HG03442 (cell line): ENCODE results near the gene DAD1.
A peak's percentile ranks its signal among the peaks of the same experiment; 100 is the strongest.
"Not testable (repeated sequence)": the region's sequence is repeated elsewhere in the genome, so short reads cannot be mapped to it uniquely, and the experiment has no call there.

Experiments
- ATAC-seq: cut with Tn5 transposase; IDR thresholded peaks from one replicate; pipeline ENCODE4 v1.9.1; 2021; ENCODE audit warnings: mild to moderate bottlenecking, moderate library complexity; ENCODE audit not compliant: unreplicated experiment

Gene DAD1

DNA sequence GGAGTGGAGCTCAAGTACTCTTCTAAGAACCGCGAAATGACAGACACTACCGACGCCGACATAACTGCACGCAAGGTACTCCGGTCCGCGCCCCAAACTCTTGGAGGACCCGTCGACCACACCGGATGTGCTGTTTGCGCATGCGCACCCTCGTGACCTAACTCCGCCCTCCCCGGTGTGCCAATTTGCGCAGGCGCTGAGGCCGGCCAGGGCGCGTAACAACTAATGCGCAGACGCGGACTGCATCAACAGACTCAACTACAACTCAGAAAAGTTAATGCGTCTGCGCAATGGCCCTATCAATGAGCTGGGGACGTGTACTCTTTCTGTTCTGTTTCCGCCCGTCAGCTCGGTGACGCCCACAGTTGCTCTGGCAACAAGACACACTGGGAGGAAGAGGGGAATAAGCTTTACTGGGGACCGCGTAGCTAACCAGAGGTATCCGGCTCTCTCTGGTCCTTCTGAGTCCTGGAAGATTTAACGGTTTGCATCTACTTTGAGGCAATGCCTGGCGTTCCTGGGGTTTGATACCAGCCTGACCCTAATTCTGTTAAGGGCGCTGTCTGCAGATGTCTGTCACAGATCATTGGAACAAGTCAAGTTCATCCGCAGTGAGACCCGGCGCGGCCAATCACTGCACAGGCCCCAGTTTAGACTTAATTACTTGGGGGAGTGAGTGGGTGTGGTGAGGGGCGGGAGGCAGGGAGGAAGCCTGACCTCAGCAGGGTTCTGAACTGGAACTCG, at the start of gene DAD1:
Gene DAD1, minus strand, starts transcription at position 129 of the 744 bp plus-strand sequence. Its CDS starts 67 bp downstream, at position 62.
- peak; percentile 91 for ATAC-seq

GRCh38 chr14:22635980-22636379, 47.0 kb upstream of the DAD1 start:
- not testable (repeated sequence) for ATAC-seq

GRCh38 chr14:22634233-22634900, 45.3 kb upstream of the DAD1 start:
- no peak for ATAC-seq

DNA sequence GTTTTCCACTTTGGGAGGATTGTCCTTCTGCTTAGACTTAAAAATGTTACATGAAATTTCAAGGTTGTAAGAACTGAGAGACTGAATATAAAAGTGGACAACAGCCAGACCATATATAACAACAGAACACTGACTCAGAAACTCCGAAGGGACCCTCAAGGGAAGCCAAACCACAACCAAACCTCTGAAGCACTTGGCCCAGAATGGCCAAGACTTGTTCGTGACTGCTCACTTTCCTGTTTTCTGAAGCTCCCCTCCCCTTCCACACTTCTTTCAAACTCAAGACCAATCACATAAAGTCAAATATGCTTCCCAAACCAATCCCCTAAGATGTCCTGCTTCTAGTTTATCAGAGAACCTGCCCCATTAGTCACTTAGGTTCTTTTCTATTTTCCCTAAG, 41.5 kb upstream of the DAD1 start:
- no peak for ATAC-seq

DNA sequence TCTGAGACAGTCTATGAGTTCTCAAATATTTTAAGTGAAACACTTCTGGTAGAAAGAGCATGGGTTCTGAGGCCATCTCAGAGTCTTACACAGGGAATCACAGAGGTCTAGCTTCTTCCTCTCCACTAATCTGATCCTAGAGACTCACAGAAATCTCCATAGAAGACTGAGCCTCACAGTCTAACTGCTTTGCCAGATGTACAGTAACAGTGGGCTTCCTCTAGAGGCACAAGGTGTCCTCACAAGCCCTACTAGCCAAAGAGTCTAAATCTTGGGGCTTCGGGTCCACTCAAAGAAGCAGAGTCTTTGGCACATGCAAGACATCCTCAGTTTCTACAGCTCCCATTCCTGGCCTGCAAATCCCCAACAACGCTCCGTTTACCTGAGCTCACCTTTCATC, 41.0 kb upstream of the DAD1 start:
- no peak for ATAC-seq

- ATAC-seq, result no peak
These were observed 40.3 kb upstream of the DAD1 start for GRCh38 chr14:22629361-22629760.

DNA sequence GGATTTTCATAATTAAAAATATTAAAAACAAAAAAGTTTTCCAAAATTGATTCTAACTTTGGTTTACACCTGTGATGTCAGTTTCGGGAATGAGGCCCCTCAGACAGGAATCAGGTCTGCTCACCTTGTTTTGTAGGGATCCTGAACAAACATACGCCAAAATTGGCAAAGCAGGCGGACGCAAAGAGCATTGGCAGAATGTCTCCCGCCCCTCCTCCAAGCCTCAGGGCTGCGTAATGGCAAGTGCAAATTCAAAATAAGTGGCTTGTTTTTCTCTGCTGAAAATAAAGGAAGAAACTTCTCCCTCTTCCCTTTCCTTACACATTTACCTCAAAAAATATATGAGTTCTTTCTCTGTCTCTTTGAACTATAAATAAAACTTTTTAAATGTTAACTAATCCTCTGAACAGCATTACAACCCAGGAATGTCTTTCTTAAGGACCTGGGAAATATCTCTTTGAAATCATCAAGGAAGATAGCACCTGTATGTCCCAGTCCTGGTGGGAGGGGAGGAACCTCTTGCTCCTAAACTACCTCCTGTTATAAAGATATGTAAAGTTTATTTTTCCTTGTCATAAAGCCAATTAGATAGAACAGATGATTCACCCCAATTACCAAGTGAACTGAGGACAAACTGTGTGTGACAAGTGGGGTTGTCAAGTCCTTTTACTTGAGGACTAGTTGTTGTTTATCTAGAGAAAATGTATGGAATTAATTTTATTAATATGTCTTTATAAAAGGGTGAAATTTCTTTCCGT, 38.7 kb upstream of the DAD1 start:
- ATAC-seq, result no peak

DNA sequence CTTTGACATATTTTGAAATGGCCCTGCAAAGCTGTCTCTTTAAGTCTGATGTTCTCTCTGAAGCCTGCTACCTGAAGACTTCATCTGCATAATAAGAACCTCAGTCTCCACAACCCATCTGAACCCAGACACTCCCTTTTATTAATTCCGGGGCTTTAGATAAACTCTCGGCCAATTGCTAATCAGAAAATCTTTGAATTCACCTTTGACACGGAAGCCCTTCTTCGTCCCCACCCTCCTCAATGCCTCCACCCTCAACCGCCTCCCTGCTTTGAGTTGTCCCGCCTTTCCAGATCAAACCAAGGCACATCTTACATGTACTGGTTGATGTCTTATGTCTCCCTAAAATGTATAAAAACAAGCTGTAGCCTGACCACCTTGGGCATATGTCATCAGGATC, 37.6 kb upstream of the DAD1 start:
- ATAC-seq, result no peak

GRCh38 chr14:22623047-22623446, 34.0 kb upstream of the DAD1 start:
- ATAC-seq, result no peak

- no peak for ATAC-seq
These were observed 33.2 kb upstream of the DAD1 start for GRCh38 chr14:22622255-22622654.

DNA sequence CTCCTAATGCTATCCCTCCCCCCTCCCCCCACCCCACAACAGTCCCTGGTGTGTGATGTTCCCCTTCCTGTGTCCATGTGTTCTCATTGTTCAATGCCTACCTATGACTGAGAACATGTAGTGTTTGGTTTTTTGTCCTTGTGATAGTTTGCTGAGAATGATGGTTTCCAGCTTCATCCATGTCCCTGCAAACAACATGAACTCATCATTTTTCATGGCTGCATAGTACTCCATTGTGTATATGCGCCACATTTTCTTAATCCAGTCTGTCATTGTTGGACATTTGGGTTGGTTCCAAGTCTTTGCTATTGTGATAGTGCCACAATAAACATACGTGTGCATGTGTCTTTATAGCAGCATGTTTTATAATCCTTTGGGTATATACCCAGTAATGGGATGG, 26.7 kb upstream of the DAD1 start:
- not testable (repeated sequence) for ATAC-seq

- ATAC-seq, result no peak
These were observed 25.3 kb upstream of the DAD1 start for GRCh38 chr14:22614240-22614799.

- ATAC-seq, result no peak
These were observed 24.8 kb upstream of the DAD1 start for GRCh38 chr14:22613736-22614239.

- ATAC-seq, result no peak
These were observed 24.2 kb upstream of the DAD1 start for GRCh38 chr14:22613106-22613695.

DNA sequence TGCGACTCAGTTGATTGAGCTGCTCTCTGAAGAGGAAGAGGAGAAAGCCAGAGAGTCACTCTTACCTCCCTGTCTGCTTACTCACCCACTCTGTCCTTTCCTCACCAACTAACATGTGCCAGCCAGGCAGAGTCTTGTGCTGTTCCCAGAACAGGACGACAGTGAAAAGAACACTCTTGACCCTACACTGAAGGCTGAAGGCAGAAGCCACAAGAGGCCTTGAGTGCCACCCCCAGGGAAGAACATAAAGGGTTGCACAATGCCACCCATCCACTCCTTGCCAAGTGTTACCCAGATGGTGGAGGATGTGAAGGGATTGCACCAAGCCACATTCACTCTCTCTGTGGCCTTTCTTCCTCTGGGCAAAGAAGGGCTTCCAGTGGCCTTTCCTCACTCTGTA, 21.9 kb upstream of the DAD1 start:
- no peak for ATAC-seq

- ATAC-seq, result no peak
These were observed 18.3 kb upstream of the DAD1 start for GRCh38 chr14:22607291-22607690.

DNA sequence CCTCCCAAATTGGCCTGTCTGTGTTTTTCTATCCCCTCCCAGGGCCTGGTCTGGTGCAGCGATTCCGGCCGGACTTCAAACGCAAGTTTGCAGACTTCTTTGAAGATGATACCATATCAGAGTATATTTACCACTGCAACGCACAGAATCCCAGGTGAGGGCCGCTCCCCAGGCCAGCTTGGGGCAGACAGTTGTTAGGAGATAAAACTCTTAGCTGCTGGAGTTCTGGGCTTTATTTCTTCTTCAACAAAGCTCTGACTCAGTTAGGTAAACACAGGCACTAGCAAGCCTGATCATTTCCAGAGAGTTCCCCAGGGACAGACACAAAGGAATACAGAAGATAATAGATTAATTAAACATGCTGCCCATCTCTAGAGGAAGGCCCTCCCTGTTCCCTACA, 17.4 kb upstream of the DAD1 start:
- ATAC-seq, result no peak

- ATAC-seq, result no peak
These were observed 13.8 kb upstream of the DAD1 start for GRCh38 chr14:22602862-22603261.

DNA sequence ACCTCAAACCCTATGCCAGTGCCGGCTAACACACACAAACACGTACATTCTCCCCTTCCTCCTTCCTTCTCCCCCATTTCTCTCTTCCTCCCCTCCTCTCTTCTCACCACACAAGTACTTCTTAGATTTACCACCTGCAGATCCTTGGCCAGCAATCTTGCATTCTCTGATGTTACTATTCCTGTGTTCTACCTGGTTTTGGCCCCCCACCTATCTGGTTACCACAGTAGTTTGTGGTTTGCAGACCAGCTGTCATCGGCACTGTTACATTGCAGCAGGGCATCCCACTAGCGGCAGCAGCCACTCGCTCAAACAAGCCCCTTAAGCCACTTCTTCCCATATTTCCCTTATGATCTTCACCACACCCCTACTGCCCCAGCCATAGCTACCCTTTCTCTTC, 13.0 kb upstream of the DAD1 start:
- no peak for ATAC-seq

DNA sequence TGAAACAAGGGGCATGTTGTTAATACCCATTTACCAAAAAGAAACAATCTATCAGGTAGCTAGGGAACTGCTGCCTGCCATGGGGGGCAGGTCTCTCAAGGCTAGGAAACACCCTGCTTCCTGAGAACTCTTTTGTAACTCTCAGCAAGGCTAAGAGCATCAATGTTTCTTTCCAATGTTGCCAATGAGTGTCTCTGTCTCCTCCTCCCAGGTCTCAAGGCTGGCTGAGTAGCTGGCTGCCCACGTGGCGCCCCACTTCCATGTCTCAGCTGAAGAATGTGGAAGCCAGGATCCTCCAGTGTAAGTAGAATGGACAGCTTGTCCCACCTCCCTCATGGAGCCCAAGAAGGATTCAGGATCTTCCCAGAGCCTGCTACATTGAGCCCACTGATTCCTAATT, 12.4 kb upstream of the DAD1 start:
- no peak for ATAC-seq

- no peak for ATAC-seq
These were observed 11.0 kb upstream of the DAD1 start for GRCh38 chr14:22600027-22600426.
